ENCODE results near the gene CD8B.

The CD8B gene

GRCh38 chr2:86770816-86771301, 90.8 kb downstream of the CD8B start:
- DNase-seq (ENCODE audit: low read depth): no peak

DNA sequence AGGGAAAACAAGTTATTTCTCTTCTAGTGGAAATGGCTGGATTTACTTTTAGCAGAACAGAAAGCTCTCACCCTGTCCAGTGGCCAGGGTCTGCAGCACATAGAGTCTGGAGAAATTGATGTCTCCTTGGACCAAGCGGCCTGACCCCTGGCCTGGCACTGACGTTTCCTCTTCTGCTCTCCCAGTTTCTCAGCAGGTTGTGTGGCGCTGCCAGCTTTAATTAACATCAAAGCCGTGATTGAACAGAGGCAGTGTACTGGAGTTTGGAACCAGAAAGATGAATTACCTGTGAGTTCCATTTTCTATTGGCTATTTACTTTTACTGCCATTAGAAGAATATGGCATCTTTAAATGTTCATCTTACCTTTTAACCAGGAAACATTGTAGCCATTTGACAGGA, 91.8 kb downstream of the CD8B start:
- DNase-seq (ENCODE audit: low read depth): no peak

- DNase-seq (ENCODE audit: low read depth): no peak
These were observed 93.3 kb downstream of the CD8B start for GRCh38 chr2:86768189-86768949.

Data from HS-27A (cell line).